Retina (tissue), 1 donor: Measurements from ENCODE around the gene DPYSL5.
"Not testable (repeated sequence)": the region's sequence is repeated elsewhere in the genome, so short reads cannot be mapped to it uniquely, and the experiment has no call there.

ENCODE experiments used
- DNase-seq: peaks from one replicate; pipeline ENCODE4 v3.0.0-alpha.2; 2016

The DPYSL5 gene

GRCh38 chr2:26903676-26904075 is 55.7 kb downstream of the DPYSL5 start:
- DNase-seq: no peak

DNA sequence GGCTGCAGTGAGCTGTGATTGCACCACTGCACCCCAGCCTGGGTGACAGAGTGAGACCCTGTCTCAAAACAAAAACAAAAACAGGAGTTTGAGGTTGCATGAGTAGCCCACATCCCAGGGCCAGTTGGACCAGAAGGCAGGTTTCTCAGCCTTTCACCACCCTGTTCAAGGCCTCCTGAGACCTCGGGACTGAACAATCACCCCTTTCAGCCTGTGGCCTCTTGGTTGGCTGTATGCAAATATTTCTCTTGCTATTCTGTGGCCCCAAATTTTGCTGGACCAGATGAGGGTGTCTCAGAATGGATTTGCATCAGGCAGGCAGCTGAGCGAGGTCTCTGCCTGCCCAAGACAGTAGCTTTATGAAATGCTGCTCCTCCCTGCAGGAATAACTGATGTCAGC is 56.9 kb downstream of the DPYSL5 start:
- DNase-seq: no peak

GRCh38 chr2:26905341-26906198 is 57.6 kb downstream of the DPYSL5 start:
- no peak for DNase-seq

DNA sequence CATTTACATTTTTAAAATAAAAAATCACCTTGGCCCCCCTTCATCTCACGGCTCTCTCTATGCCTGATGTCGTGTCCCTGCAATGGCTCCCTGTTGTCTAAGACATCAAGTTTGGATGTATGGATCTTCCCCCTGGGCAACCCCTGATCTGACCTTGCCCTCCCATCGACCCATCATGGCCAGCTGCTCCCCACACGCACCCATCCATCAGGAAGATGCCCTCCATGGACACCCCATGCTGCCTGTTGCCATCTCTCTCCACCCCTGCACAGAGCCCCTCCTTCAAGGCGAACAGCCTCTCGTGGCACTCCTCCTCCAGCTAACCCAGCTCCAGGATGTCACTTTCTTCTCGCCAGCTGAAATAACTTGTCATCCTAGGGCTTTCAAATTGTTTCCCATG is 59.5 kb downstream of the DPYSL5 start:
- no peak for DNase-seq

DNA sequence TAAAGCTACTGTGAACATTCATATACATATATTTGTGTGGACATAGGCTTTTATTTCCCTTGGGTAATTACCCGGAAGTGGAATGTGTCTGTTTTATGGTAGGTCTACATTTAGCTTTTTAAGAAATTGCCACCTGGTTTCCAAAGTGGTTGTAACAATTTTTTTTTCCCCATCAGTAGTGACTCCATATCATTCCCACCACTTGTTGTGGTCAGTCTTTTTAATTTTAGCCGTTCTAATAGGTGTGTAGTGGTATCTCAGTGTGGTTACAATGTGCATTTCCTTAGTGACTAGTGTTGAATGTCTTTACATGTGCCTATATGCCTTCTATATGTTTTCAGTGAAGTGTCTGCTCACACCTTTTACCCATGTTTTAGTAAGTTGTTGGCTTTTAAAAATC is 62.2 kb downstream of the DPYSL5 start:
- DNase-seq: no peak

DNA sequence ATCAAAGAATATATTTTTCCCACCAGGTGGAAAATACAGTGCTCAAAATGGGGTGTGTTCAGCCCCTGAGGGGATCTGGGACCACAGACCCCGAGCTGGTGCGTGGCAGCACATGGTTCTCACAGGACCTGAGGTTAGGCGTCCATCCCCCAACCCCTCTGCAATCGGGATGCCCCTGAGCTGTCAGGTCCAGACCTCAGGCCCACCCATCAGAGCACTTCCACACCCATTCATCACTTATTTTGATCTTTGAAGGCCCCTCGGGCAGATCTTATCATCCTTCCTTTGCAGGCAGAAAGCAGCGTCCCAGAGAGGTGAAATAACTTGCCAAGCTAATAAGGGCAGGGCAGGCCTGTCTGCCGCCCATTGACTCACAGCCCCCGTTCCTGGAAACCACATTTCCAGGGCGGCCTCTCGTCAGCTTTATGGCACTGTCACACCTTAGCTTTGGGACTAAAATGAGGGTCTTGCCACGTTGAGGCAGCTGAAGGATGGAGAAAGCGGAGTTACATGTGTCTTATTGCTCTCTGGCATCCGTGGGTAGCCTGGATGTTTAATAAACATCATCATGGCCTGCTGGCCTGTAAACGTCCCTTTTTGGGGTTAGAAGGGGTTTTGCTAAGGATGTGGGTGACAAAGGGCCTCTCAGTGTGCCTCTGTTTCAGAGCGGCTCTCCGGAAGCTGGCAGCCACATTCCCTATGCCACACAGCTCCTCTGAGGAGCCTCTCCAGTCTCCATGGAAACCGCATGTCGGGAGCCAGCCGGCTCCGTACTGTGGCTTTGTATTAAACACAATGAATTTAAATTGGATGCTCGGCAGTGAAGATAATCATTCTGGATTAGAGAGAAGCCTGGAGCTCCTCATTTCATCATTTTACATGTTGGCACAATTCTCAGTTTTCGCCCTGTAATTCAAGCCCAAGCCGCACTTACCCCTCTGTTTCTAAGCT is 64.3 kb downstream of the DPYSL5 start:
- peak; percentile 86 for DNase-seq

GRCh38 chr2:26913606-26913998 is 65.7 kb downstream of the DPYSL5 start:
- no peak for DNase-seq

GRCh38 chr2:26913999-26914658 is 66.2 kb downstream of the DPYSL5 start:
- peak; percentile 79 for DNase-seq

- DNase-seq: no peak
Observed at GRCh38 chr2:26914659-26915310, 66.9 kb downstream of the DPYSL5 start.

DNA sequence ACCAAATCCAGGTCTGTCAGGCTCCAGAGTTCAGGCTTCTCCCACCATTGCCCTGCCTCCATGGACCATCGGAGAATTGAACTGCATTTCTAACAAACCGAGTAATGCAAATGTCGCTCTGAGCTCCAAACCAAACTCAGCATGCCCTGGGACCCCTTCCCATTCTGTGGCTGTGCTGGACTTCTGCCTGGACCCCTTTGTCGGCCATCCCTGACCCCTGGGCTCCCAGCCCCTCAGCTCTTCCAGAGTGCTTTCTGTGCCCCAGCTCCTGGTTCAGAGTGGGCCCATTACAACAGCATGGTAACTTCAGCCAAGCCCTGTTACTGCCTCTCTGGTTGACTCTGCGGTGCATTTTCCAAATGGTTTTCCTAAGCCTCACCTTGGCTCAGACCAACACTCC is 67.4 kb downstream of the DPYSL5 start:
- DNase-seq: no peak

DNA sequence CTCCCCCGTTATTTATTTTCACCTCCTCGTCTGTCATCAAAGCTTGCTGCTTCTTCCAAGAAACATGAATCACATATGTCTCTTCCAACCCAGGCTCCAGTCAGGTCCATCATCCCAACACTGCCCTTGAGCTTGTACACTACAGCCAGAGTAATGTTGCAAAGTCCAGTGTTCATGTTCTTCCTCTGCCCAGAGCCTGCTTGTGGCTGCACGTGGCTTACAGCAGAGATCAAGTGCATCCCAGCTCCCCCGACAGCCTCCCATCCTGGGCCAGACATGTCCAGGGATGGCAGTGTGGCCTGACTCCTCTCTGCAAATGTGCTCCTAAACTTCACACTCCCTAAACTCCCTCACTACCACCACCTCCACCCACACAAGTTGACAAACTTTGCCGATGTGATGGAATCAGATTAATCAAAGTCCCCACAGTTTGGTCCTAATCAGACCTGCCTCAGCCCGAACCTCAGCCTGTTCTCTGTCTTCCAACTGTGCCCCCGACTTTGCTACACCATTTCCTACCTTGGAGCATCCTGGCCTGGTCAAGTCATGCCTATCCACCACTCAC is 68.3 kb downstream of the DPYSL5 start:
- DNase-seq: no peak

DNA sequence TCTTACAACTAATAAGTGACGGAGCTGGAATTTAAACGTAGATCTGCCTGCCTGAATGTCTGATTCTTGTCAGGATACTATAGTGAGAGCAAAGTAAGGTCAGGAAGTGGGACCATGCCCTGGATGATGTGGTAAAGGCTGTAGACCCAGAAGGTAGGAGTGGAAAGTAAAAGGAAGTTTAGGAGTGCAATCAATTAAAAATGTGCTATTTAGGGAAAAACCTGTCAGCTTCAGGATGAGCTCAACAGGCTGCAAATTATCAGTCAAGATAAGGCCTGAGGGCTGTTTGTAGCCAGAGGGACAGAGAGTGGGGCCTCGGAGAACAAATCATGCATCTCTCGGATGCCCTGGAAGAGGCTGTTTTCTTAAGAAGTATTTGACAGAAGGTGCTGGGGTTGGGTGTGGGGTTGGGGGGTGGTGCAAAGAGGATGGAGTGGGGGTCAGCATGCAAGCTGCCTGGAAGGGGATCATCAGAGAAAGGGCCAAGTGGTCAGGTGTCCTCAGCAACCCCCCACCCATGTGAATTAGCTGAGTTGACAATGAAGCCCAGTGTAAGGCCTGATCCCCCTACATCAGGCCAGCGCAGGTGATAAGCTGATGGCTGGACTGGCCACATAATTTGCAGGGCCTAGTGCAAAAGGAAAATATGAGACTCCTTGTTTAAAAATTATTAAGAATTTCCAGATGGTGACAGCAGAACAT is 69.4 kb downstream of the DPYSL5 start:
- DNase-seq: no peak

- DNase-seq: no peak
Observed at GRCh38 chr2:26921323-26921722, 73.4 kb downstream of the DPYSL5 start.

GRCh38 chr2:26922405-26923188 is 74.7 kb downstream of the DPYSL5 start:
- peak; percentile 63 for DNase-seq

GRCh38 chr2:26923189-26923466 is 75.2 kb downstream of the DPYSL5 start:
- DNase-seq: not testable (repeated sequence)

DNA sequence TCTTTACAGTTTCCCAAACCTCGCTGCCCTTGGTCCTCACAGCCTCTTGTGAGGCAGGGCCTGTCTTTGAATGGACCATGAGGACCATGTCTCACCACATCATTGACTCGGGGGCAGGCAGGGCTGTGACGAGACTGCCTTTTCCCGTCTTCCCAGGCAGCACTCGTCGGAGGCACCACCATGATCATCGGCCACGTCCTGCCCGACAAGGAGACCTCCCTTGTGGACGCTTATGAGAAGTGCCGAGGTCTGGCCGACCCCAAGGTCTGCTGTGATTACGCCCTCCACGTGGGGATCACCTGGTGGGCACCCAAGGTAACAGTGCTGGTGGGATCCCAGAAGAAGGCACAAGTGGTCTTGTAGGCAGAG is 76.8 kb downstream of the DPYSL5 start:
- no peak for DNase-seq

- DNase-seq: peak; percentile 59
Observed at GRCh38 chr2:26925100-26925791, 77.3 kb downstream of the DPYSL5 start.

GRCh38 chr2:26927221-26927620 is 79.3 kb downstream of the DPYSL5 start:
- no peak for DNase-seq

DNA sequence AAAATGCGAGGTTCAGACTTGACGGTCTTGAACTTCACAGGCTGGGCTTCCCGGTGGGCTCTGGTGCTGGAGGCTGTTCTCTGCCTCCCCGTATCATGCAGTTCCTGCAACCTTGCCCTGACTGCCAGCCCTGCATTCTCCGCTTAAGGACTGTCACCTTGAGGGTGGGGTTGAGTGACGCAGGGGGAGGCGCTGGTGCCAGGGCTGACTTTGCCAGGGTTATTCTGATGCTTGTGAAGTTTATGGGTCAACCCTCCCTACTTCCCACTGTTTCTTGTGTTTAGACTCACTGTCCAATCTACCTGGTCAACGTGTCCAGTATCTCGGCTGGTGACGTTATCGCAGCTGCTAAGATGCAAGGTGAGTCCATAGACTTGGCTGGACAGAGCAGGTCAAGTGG is 85.0 kb downstream of the DPYSL5 start:
- no peak for DNase-seq
